KOPT-K1 (cell line): ENCODE results near the gene MOGAT3.

Experiments
- H3K27ac ChIP-seq: fragments of 200-600 bp; sonication (generic); 2 replicates; pipeline ENCODE4 v1.5.1; 2016; ENCODE audit warnings: antibody characterized with exemption, mild to moderate bottlenecking, low read depth, low read length; ENCODE audit not compliant: poor library complexity, severe bottlenecking
- H3K36me3 ChIP-seq: fragments of 200-600 bp; sonication (generic); 2 replicates; pipeline ENCODE4 v1.5.1; 2017; ENCODE audit warnings: antibody characterized with exemption, mild to moderate bottlenecking, low read length, moderate library complexity; ENCODE audit not compliant: insufficient read depth
- H3K9me3 ChIP-seq: fragments of 200-600 bp; sonication (generic); 2 replicates; pipeline ENCODE4 v1.5.1; 2017; ENCODE audit warnings: antibody characterized with exemption, low read length, mild to moderate bottlenecking; ENCODE audit not compliant: insufficient read depth, poor library complexity, severe bottlenecking

Gene MOGAT3

GRCh38 chr7:101237206-101238067 lies 36.6 kb upstream of the MOGAT3 start, which contains the start of gene CLDN15:
TSS of gene CLDN15 (minus strand) at chr7:101237802. CDS start at chr7:101237581, 221 bp downstream.
- H3K36me3 ChIP-seq: peaks cover 74% of the 10 kb centered on the region
- no peak within 1 kb of the TSS for H3K27ac ChIP-seq
- H3K9me3 ChIP-seq: no peaks in the 10 kb centered on the region

- H3K27ac ChIP-seq: no peak overlapping the region
- H3K9me3 ChIP-seq: no peaks in the 10 kb centered on the region
- peaks cover 76% of the 10 kb centered on the region for H3K36me3 ChIP-seq
Measured at GRCh38 chr7:101236292-101236835, 35.5 kb upstream of the MOGAT3 start.

GRCh38 chr7:101235522-101235921 lies 34.7 kb upstream of the MOGAT3 start:
- Histone ChIP-seq H3K36me3 (peaks cover 70% of the 10 kb centered on the region), H3K9me3 (no peaks in the 10 kb centered on the region), H3K27ac (no peak overlapping the region)

GRCh38 chr7:101235050-101235449 lies 34.2 kb upstream of the MOGAT3 start:
- Histone ChIP-seq H3K36me3 (peaks cover 65% of the 10 kb centered on the region), H3K9me3 (no peaks in the 10 kb centered on the region), H3K27ac (no peak overlapping the region)

GRCh38 chr7:101234636-101235035 lies 33.8 kb upstream of the MOGAT3 start:
- no peaks in the 10 kb centered on the region for H3K9me3 ChIP-seq
- H3K36me3 ChIP-seq: peaks cover 61% of the 10 kb centered on the region
- no peak overlapping the region for H3K27ac ChIP-seq

GRCh38 chr7:101233907-101234547 lies 33.2 kb upstream of the MOGAT3 start:
- Histone ChIP-seq H3K36me3 (peaks cover 59% of the 10 kb centered on the region), H3K27ac (no peak overlapping the region), H3K9me3 (no peaks in the 10 kb centered on the region)

GRCh38 chr7:101232141-101232850 lies 31.5 kb upstream of the MOGAT3 start:
- no peaks in the 10 kb centered on the region for H3K9me3 ChIP-seq
- no peak overlapping the region for H3K27ac ChIP-seq
- H3K36me3 ChIP-seq: peaks cover 51% of the 10 kb centered on the region

GRCh38 chr7:101231644-101232043 lies 30.8 kb upstream of the MOGAT3 start:
- Histone ChIP-seq H3K36me3 (peaks cover 53% of the 10 kb centered on the region), H3K9me3 (no peaks in the 10 kb centered on the region), H3K27ac (no peak overlapping the region)

- Histone ChIP-seq H3K36me3 (peaks cover 60% of the 10 kb centered on the region), H3K9me3 (no peaks in the 10 kb centered on the region), H3K27ac (no peak overlapping the region)
Measured at GRCh38 chr7:101226721-101227120, 25.9 kb upstream of the MOGAT3 start.

GRCh38 chr7:101225650-101226049 lies 24.8 kb upstream of the MOGAT3 start:
- H3K9me3 ChIP-seq: no peaks in the 10 kb centered on the region
- peaks cover 57% of the 10 kb centered on the region for H3K36me3 ChIP-seq

GRCh38 chr7:101223528-101223927 lies 22.7 kb upstream of the MOGAT3 start:
- Histone ChIP-seq H3K36me3 (peaks cover 51% of the 10 kb centered on the region), H3K27ac (no peak overlapping the region), H3K9me3 (no peaks in the 10 kb centered on the region)

More at GRCh38 chr7:101225650-101226049, 24.8 kb upstream of the MOGAT3 start:
- no peak overlapping the region for H3K27ac ChIP-seq

GRCh38 chr7:101222275-101222830 lies 21.5 kb upstream of the MOGAT3 start:
- H3K9me3 ChIP-seq: no peaks in the 10 kb centered on the region
- H3K36me3 ChIP-seq: peaks cover 45% of the 10 kb centered on the region
- no peak overlapping the region for H3K27ac ChIP-seq

- Histone ChIP-seq H3K9me3 (no peaks in the 10 kb centered on the region), H3K36me3 (peaks cover 29% of the 10 kb centered on the region), H3K27ac (no peak overlapping the region)
Measured at GRCh38 chr7:101220295-101220694, 19.5 kb upstream of the MOGAT3 start.

- Histone ChIP-seq H3K9me3 (no peaks in the 10 kb centered on the region), H3K27ac (peak overlapping the region; percentile 62)
Measured at GRCh38 chr7:101218236-101219125, 17.6 kb upstream of the MOGAT3 start.

More at GRCh38 chr7:101218236-101219125, 17.6 kb upstream of the MOGAT3 start:
- H3K36me3 ChIP-seq: peaks cover 11% of the 10 kb centered on the region; the same call in 1 of the 2 replicates
